ENCODE measurements around the gene CA12.

CA12 gene

DNA sequence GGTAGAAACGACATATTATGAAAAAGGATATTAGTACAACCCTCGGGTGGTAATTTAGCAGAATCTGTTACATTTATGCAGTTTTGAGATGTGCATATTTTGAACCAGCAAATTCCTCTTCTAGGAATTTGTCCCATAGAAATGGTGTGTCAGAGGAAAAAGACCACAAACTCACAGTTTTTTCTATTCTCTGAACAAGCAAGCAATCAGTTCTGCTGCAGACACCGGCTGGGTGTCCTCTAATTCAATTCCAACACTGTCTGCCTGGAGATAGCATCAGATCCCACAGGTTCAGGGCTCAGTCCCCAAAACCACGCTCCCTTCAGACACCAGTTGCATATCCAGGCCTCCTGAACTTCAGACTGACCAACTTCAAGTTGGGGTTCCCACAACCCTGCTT lies 67.8 kb downstream of the CA12 start:
- Histone ChIP-seq H3K27ac (replicated peaks) (no peak overlapping the region), H3K27me3 (ENCODE audit: insufficient read depth, poor library complexity, severe bottlenecking) (no peaks in the 10 kb centered on the region), H3K4me3 (replicated peaks; ENCODE audit: insufficient read depth, low read length) (no peak overlapping the region)
- DNase-seq (ENCODE audit: low read depth in 1 of 2, low spot score in 1 of 2): no peak
- TF ChIP-seq POLR2AphosphoS5 (IDR thresholded peaks at IDR 0.05; ENCODE audit: low read depth) (no peak), SPI1 (IDR thresholded peaks at IDR 0.05; ENCODE audit: borderline replicate concordance, low read depth) (no peak), GABPA (IDR thresholded peaks at IDR 0.05; ENCODE audit: low read depth) (no peak)
- TF ChIP-seq, protein P1, sequence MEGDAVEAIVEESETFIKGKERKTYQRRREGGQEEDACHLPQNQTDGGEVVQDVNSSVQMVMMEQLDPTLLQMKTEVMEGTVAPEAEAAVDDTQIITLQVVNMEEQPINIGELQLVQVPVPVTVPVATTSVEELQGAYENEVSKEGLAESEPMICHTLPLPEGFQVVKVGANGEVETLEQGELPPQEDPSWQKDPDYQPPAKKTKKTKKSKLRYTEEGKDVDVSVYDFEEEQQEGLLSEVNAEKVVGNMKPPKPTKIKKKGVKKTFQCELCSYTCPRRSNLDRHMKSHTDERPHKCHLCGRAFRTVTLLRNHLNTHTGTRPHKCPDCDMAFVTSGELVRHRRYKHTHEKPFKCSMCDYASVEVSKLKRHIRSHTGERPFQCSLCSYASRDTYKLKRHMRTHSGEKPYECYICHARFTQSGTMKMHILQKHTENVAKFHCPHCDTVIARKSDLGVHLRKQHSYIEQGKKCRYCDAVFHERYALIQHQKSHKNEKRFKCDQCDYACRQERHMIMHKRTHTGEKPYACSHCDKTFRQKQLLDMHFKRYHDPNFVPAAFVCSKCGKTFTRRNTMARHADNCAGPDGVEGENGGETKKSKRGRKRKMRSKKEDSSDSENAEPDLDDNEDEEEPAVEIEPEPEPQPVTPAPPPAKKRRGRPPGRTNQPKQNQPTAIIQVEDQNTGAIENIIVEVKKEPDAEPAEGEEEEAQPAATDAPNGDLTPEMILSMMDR (IDR thresholded peaks at IDR 0.05; ENCODE audit: insufficient read depth, low read length): no peak
- TF ChIP-seq, protein P2, sequence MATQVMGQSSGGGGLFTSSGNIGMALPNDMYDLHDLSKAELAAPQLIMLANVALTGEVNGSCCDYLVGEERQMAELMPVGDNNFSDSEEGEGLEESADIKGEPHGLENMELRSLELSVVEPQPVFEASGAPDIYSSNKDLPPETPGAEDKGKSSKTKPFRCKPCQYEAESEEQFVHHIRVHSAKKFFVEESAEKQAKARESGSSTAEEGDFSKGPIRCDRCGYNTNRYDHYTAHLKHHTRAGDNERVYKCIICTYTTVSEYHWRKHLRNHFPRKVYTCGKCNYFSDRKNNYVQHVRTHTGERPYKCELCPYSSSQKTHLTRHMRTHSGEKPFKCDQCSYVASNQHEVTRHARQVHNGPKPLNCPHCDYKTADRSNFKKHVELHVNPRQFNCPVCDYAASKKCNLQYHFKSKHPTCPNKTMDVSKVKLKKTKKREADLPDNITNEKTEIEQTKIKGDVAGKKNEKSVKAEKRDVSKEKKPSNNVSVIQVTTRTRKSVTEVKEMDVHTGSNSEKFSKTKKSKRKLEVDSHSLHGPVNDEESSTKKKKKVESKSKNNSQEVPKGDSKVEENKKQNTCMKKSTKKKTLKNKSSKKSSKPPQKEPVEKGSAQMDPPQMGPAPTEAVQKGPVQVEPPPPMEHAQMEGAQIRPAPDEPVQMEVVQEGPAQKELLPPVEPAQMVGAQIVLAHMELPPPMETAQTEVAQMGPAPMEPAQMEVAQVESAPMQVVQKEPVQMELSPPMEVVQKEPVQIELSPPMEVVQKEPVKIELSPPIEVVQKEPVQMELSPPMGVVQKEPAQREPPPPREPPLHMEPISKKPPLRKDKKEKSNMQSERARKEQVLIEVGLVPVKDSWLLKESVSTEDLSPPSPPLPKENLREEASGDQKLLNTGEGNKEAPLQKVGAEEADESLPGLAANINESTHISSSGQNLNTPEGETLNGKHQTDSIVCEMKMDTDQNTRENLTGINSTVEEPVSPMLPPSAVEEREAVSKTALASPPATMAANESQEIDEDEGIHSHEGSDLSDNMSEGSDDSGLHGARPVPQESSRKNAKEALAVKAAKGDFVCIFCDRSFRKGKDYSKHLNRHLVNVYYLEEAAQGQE (IDR thresholded peaks at IDR 0.05; ENCODE audit: insufficient replicate concordance, low read depth): no peak

DNA sequence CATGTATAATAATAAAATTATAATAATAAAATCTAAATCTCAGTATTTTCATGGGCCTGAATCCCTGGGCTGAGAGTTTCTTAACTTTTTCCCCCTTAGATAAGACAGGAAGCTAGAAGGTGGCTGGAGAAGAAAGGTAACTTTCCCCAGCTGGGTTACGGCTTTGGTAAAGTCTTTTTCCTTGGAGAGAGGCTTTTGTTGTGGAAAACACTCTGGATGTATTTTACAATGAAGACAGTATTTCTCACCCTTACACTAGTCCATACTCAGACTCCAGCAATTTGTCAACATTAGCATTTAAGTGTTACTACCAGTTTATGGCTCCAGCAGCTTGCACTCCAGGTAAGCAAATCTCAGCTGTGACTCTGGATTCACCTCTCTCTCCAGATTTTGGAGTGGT lies 69.4 kb downstream of the CA12 start:
- DNase-seq (ENCODE audit: low read depth in 1 of 2, low spot score in 1 of 2): no peak
- H3K4me3 ChIP-seq (replicated peaks; ENCODE audit: insufficient read depth, low read length): no peak overlapping the region
- TF ChIP-seq SPI1 (IDR thresholded peaks at IDR 0.05; ENCODE audit: borderline replicate concordance, low read depth): no peak
- no peak for TF ChIP-seq GABPA (IDR thresholded peaks at IDR 0.05; ENCODE audit: low read depth)
- no peak for TF ChIP-seq POLR2AphosphoS5 (IDR thresholded peaks at IDR 0.05; ENCODE audit: low read depth)
- TF ChIP-seq, protein P2 (IDR thresholded peaks at IDR 0.05; ENCODE audit: insufficient replicate concordance, low read depth): no peak
- TF ChIP-seq, protein P1 (IDR thresholded peaks at IDR 0.05; ENCODE audit: insufficient read depth, low read length): no peak
- no peak overlapping the region for H3K27ac ChIP-seq (replicated peaks)
- H3K27me3 ChIP-seq (ENCODE audit: insufficient read depth, poor library complexity, severe bottlenecking): no peaks in the 10 kb centered on the region

DNA sequence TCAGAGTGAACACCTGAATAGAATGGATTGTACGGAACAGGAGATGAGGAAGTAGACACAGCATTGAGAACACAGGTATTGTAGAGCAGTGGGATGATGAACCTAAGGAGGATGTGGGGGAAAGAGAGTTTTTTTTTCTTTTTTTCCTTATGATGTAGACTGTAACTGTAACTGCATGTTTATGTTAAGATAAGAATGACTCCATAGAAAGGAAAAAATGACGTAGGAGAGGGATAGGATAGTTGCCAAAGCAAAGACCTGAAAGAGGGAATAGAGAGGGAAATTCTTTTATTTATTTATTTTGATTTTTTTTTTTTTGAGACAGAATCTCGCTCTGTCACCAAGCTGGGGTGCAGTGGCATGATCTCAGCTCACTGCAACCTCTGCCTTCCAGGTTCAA lies 71.0 kb downstream of the CA12 start:
- no peak for TF ChIP-seq POLR2AphosphoS5 (IDR thresholded peaks at IDR 0.05; ENCODE audit: low read depth)
- TF ChIP-seq GABPA (IDR thresholded peaks at IDR 0.05; ENCODE audit: low read depth): no peak
- TF ChIP-seq, protein P2 (IDR thresholded peaks at IDR 0.05; ENCODE audit: insufficient replicate concordance, low read depth): no peak
- TF ChIP-seq, protein P1 (IDR thresholded peaks at IDR 0.05; ENCODE audit: insufficient read depth, low read length): no peak
- TF ChIP-seq SPI1 (IDR thresholded peaks at IDR 0.05; ENCODE audit: borderline replicate concordance, low read depth): no peak
- H3K27me3 ChIP-seq (ENCODE audit: insufficient read depth, poor library complexity, severe bottlenecking): no peaks in the 10 kb centered on the region
- no peak overlapping the region for H3K4me3 ChIP-seq (replicated peaks; ENCODE audit: insufficient read depth, low read length)
- no peak overlapping the region for H3K27ac ChIP-seq (replicated peaks)
- DNase-seq (ENCODE audit: low read depth in 1 of 2, low spot score in 1 of 2): no peak
